Epithelial cell of proximal tubule (primary cell): Measurements from ENCODE around the gene CFAP69. TPM values are rescaled to one million over a fixed set of nuclear protein-coding genes. Genes with fewer than 3 reads are reported as not detected.

Source experiments
- DNase-seq: peaks from one replicate; pipeline ENCODE4 v3.0.0-alpha.2; 2011; ENCODE audit warnings: low read depth
- H3K4me3 ChIP-seq: 2 replicates; pipeline ENCODE4 v1.5.1; 2011; ENCODE audit warnings: low read depth, mild to moderate bottlenecking, low read length
- total RNA-seq: library from RNA; depleted of rRNA; stranded (reverse); fragments of >200 nt; gene quantifications from 2 replicates; pipeline ENCODE4 v1.2.3, GENCODE V29; 2015
- TF ChIP-seq, protein P1 (sequence below): conservative IDR thresholded peaks from 2 replicates; pipeline ENCODE4 v1.5.1; 2012; ENCODE audit warnings: low read depth, mild to moderate bottlenecking, low read length

CFAP69 gene
- total RNA-seq, 1 donor from 2014 or later, result 0.29 TPM

DNA sequence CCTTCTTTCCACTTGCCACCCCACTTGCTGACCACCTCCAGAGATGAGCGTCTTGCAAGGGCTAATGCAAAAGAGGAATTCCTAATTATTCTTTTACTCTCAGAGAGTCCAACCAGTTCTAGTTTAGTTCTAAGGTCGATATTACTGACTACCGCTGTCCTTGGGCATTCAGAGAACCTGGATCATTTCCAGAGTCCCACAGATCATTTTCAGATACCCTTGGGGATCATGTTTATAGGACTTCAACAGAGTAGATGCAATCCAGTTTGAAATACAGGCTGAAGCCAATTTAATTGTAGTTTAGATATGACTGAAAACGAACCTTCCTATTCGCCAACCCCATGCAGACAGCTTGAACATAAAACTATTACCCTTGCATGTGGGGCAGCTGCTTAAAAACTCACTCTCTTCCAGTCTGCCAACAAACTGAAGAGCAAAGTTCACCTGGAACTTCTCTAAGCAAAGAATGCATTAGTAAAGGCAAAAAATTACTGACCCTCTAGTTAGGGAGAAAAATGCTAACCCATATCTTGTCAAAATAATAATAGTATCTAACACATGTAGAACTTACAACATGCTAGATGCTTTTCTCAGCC lies 22.4 kb downstream of the CFAP69 start:
- TF ChIP-seq, protein P1, sequence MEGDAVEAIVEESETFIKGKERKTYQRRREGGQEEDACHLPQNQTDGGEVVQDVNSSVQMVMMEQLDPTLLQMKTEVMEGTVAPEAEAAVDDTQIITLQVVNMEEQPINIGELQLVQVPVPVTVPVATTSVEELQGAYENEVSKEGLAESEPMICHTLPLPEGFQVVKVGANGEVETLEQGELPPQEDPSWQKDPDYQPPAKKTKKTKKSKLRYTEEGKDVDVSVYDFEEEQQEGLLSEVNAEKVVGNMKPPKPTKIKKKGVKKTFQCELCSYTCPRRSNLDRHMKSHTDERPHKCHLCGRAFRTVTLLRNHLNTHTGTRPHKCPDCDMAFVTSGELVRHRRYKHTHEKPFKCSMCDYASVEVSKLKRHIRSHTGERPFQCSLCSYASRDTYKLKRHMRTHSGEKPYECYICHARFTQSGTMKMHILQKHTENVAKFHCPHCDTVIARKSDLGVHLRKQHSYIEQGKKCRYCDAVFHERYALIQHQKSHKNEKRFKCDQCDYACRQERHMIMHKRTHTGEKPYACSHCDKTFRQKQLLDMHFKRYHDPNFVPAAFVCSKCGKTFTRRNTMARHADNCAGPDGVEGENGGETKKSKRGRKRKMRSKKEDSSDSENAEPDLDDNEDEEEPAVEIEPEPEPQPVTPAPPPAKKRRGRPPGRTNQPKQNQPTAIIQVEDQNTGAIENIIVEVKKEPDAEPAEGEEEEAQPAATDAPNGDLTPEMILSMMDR, result no peak
- DNase-seq, result no peak
- H3K4me3 ChIP-seq, result no peak overlapping the region

DNA sequence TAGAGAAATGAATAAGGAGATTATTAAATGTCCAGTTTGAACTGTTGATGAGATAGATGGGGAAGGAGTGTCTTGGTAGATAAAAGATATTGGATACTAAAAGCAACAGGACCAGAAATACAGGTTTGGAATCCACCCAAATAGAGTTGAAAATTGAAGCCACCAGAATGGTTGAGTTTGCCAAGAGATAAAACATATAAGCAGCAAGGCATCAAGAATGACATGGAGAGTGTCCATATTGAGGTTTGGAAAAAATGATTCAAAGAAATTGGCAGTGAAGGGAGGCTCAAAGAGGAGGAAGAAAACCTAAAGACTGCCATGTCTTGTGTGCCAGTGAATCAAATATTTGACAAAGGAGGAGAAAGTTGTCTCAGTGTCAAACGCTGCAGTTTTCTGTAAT lies 24.2 kb downstream of the CFAP69 start:
- no peak for DNase-seq
- H3K4me3 ChIP-seq, result no peak overlapping the region
- TF ChIP-seq, protein P1, result no peak

DNA sequence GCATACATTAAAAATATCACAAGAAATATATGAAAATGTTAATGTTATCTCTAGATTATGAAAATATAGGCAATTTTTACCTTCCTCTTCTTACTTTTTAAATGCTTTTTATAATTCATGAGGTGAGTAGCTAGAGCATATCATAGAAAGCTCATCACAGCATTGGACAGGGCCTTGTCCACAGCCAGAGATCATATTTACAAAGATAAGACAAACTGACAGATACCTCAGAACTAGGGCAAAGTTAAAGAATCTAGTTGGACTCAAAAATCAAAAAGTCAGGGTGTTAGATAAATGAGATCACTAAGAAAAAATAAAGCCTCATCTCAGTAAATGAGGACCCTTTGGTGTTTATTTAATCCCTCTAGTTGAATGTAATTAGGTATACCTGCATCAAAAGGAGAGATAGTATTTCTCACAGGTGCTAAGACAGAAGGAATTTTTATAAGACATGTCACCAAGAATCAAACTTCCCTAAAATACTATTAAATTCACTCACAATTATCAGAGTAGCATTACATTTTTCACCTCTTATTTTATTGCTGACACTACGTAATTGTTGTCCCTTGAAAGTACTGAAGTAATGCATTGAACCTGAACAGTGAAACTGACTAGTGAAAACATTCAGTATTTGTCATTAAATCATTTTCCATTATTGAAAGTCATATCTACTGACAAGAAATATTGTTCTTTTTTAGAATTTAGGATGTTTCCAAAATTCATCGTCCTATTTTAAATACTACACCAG lies 25.6 kb downstream of the CFAP69 start:
- no peak overlapping the region for H3K4me3 ChIP-seq
- no peak for DNase-seq
- TF ChIP-seq, protein P1, result no peak

GRCh38 chr7:90271753-90272152 lies 26.8 kb downstream of the CFAP69 start:
- TF ChIP-seq, protein P1, result no peak
- no peak for DNase-seq
- H3K4me3 ChIP-seq, result no peak overlapping the region

GRCh38 chr7:90272242-90272641 lies 27.3 kb downstream of the CFAP69 start:
- DNase-seq, result no peak
- TF ChIP-seq, protein P1, result no peak

DNA sequence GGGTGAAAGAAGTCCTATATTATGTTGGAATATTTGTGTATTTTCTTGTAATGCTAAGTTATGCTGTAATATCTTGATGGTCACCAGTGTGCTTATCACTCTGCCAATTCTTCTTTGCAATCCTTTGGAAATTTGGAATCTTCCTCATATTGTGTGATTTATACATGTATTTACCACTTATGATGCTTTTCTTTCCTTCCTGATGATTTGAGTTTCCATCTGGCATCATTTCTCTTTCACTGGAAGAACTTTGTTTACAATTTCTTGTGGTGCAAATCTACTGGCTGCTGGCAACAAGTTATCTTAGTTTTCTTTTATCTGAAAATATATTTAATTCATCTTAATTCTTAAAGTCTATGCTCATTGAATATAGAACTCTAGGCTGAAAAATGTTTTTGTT lies 29.2 kb downstream of the CFAP69 start:
- DNase-seq, result no peak
- no peak overlapping the region for H3K4me3 ChIP-seq
- TF ChIP-seq, protein P1, result no peak

More at GRCh38 chr7:90272242-90272641, 27.3 kb downstream of the CFAP69 start:
- no peak overlapping the region for H3K4me3 ChIP-seq
